Measurements from ENCODE around the gene MDM2.

The MDM2 gene

GRCh38 chr12:68850390-68850789, 42.4 kb downstream of the MDM2 start:
- no peak for DNase-seq (ENCODE audit: low read depth in 4 of 4, low spot score in 1 of 4)

DNA sequence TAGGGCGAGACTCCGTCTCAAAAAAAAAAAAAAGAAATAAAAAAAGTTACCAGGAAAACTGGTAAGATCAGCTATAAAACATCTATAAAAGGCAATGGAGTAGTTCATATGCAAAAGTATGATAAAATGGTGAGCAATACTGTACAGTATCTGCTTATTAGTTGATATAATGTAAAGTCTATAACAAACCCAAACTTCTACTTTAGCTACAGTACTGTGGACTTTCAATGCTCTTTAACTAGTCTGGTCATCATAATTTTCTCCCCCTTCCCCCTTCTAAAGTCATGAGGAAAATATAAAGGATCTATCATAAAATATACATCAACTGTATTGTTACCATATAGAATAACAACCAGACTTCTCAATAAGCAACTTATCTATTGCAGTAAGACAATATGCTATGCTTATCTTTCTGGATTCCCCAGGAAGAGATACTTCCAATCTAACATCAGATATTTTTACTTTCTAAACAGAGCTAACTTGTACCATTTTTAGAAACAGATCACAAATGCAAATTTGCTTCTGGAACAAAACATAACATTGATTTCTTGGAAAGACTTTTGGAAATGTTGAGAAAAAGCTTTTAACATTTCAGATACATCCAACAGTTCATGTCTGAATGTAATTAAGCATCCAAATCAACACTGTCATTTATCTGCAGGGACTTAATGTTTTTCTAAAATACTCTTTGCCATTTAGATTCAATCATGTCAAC, 43.8 kb downstream of the MDM2 start:
- no peak for DNase-seq (ENCODE audit: low read depth in 4 of 4, low spot score in 1 of 4)

DNA sequence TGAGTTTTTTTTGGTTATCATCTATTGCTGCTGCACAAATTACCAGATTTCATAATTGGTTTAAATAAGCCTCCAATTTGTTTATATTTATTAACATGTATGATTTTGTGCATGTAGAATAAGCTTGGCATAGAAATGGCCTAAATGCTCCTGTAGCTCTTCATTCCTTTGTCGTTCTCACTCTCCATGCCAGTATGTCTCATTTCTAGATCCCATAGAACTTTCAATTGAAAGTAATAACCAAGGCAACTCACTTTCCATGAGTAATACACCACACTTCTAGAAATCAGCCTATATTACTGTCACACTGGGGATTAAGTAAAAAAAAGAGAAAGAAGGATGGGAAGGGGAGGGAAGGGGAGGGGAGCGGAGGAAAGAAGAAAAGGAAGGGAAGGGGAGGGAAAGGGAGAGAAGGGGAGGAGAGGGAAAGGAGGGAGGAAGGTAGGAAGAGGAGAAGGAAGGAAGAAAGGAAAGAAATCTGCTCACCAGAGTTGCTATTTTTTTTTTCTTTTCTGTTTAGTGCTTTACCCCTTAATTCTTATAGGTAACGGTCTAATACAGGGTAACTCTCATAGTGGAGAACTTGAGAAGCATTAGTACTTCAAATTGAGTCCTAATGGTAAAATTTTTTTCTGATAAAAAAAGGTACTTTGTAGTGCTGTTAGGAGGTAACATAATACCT, 45.6 kb downstream of the MDM2 start:
- DNase-seq (ENCODE audit: low read depth in 4 of 4, low spot score in 1 of 4), result no peak

DNA sequence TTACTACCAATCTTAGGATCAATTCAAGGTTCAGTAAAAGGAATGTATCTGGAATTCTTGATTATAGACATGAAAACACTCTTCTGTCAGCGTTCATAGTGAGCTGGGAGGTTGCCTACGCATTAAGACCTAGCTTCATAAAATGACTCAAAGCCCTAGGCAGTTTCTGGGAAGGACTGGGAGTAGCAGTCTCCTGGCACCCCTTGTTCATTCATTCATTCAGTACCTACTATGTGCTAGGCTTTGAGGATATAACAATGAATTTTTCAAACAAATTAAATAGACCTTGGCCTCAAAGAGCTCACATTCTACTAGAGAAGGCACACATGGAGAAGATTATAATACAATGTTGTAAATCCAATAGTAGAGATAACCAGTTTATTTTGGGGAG, 46.1 kb downstream of the MDM2 start:
- no peak for DNase-seq (ENCODE audit: low read depth in 4 of 4, low spot score in 1 of 4)

DNA sequence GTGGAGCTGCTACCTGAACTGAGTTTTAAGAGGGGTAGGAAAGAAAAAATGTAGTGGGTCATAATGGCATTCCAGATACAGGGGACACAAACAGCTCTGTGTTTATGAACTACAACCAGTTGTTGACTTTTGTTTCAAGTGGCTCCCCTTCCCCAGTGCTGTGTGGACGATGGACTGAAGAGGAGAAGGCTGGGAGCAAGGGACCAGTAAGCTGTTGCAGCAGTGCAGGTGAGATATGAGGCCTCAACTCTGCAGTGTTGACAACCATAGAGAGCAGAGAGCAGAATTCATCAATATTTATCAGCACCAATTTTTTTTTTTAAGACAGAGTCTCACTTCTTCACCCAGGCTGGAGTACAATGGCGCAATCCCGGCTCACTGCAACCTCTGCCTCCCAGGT, 46.6 kb downstream of the MDM2 start:
- no peak for DNase-seq (ENCODE audit: low read depth in 4 of 4, low spot score in 1 of 4)

GRCh38 chr12:68855111-68855510, 47.1 kb downstream of the MDM2 start:
- no peak for DNase-seq (ENCODE audit: low read depth in 4 of 4, low spot score in 1 of 4)

GRCh38 chr12:68855771-68856170, 47.8 kb downstream of the MDM2 start:
- no peak for DNase-seq (ENCODE audit: low read depth in 4 of 4, low spot score in 1 of 4)

DNA sequence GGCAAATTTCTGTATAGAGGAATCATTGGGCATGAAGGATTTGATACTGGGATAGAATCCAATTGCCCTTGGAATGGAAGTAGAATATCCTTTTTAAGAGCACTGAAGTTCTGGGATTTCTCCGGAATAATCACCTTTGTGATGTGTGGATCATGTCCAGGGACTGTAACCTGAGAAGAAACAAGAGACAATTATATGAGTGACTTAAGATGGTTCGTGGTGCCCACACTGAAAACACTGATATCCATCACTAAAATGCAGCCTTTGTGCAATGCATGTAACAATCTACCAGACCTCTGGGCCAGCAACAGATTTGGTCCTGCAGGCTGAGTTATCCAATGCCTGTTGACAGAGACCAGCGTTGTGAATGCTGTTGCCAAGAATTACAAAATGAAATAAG, 48.5 kb downstream of the MDM2 start:
- DNase-seq (ENCODE audit: low read depth in 4 of 4, low spot score in 1 of 4), result no peak

DNA sequence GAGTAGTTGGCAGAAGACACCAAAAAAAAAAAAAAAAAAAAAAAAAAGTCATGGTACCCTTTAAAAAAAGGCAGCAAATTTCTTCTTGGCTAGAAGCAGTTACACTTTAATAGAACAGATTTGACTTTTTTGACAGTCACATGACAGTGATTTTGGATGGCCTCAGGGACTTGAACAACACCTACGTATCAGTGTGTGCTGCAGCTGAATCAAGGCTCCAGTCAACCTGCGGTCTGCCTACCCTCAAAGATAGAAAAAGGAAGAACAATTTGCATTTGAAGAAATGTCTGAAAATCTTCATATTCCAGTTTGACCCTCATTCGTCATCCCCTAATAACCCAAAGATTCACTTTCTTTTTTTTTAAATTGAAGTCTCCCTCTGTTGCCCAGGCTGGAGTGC, 53.9 kb downstream of the MDM2 start:
- no peak for DNase-seq (ENCODE audit: low read depth in 4 of 4, low spot score in 1 of 4)

GRCh38 chr12:68863109-68863770, 55.3 kb downstream of the MDM2 start:
- no peak for DNase-seq (ENCODE audit: low read depth in 4 of 4, low spot score in 1 of 4)

DNA sequence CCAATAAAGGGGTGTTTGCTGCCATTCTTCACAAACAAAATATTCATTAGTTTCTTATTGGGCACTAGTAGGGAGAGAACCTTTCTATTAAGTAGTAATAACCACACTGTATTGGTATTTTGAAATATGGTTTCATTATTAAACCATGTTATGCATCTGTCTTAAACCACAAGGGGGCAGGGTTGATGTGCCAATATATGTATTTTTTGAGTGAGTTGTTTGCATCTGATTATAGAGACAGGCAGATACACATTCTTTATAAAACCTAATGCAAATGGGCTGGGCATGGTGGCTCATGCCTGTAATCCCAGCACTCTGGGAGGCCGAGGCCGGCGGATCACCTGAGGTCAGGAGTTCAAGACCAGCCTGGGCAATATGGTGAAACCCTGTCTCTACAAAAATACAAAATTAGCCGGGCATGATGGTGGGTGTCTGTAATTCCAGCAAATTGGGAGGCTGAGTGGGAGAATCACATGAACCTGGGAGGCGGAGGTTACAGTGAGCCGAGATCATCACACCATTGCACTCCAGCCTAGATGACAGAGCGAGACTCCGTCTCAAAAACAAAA, 56.0 kb downstream of the MDM2 start:
- peak in 1 of 4 experiments; percentile 9 for DNase-seq (ENCODE audit: low read depth in 4 of 4, low spot score in 1 of 4)

- DNase-seq (ENCODE audit: low read depth in 4 of 4, low spot score in 1 of 4), result no peak
Measured at GRCh38 chr12:68864604-68865003, 56.6 kb downstream of the MDM2 start.

DNA sequence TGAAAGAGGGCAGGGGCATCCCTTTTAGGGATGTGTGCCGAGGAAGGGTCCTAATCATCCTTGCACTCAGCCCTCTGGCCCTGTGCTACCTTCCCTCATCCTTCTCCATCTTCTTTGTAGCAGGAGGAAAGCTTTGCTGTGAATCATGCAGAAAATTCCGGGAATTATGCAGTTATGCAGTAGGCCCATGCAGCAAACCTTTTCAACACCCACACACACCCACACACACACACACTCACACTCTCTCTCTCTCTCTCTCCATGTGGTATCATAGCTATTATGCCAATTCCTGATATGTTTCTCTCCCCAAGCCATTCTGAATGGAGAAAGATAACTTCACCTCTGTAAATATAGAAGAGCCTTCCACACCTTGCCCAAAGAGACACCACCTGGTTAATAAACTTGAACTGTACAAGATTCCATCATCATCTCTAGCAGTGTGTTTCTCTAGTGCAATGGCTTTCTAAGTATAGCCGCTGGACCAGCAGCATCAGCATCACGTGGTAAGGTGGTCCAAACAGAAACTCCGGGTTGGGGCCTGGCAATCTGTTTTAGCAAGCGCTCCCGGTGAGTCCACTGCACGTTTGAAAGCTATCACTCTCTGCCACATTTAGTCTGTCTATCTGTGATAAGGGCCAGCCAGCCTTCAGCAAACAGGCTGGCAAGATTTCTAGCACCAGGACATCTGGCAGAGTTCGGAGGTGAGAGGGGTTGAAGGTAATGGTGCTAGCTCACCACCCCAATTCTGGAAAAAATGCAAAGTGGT, 57.6 kb downstream of the MDM2 start:
- DNase-seq (ENCODE audit: low read depth in 4 of 4, low spot score in 1 of 4), result no peak

DNA sequence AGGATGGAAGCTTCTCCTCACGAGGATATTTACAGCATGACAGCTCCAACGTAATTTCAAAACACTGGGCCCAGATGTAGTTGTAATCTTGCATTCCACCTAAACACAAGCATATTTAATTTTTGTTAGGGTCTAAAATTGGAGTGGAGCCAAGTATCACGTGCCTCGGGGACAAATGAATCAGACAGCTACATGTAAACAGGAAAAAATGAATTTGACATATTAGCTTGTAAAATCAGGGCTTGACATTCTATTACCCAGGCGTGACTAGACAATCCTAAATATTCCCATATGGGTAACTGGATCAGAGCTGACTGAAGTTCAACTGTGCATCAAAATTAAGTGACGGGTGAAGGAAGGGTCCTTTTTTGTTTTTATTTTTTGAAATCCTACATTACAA, 59.0 kb downstream of the MDM2 start:
- DNase-seq (ENCODE audit: low read depth in 4 of 4, low spot score in 1 of 4), result no peak

GRCh38 chr12:68867606-68868005, 59.6 kb downstream of the MDM2 start:
- no peak for DNase-seq (ENCODE audit: low read depth in 4 of 4, low spot score in 1 of 4)

- no peak for DNase-seq (ENCODE audit: low read depth in 4 of 4, low spot score in 1 of 4)
Measured at GRCh38 chr12:68868043-68868790, 60.2 kb downstream of the MDM2 start.

DNA sequence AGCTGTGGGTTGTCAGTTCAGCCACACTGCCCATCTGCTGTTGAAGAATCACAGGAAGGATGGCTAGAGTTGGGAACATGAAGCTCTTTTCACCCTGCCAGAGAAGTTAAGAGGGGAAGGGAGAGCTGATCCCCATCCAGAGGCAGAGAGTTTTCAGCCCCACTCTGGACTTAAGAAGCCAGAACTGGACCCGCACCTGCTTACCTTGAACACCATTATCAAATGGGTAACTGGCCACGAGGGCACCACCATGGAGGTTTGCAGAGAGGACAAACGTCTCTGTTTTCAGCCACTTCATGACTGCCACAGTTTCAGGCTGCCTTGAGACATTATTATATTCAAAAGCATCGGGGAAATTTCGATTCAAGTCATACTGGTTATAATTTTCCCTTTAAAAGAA, 62.0 kb downstream of the MDM2 start:
- no peak for DNase-seq (ENCODE audit: low read depth in 4 of 4, low spot score in 1 of 4)

GRCh38 chr12:68870443-68870842, 62.5 kb downstream of the MDM2 start:
- DNase-seq (ENCODE audit: low read depth in 4 of 4, low spot score in 1 of 4), result no peak

DNA sequence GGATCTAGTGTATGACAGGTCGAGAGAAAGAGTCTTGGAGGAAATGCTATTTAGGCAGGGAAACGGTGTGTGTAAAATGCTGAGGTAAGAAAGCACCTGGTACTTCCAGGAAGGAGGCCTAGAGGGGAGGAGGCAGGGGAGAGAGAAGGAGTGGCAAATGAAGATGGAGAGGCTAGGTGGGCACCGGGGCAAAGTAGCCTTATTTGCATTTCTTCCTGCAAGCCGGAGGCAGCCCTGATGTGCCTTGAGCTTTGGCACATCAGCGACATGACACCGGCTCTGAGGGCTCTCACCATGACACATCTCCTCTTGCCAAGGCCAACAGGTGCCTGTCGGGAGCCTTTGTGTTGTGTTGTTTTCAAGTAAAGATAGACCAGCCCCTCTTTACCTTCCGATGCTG, 63.4 kb downstream of the MDM2 start:
- DNase-seq (ENCODE audit: low read depth in 4 of 4, low spot score in 1 of 4), result no peak

DNA sequence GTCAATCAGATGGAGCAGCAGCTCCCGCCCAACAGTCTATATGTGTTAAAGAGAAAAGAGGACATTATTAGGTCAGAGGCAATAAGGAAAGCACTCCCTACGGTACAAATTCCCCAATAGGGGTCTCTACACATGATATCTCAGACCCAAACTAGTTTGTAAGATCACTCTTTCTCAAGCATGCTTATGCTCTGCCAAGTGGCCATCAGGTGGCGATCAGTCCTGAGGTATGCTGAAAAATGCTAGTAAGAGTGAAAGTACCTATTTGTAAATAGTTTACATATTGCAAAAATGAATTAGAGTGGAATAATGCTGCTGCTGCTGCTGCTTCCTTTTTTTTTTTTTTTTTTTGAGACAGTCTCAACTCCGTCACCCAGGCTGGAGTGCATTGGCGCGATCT, 63.9 kb downstream of the MDM2 start:
- DNase-seq (ENCODE audit: low read depth in 4 of 4, low spot score in 1 of 4), result peak in 1 of 4 experiments; percentile 4

- no peak for DNase-seq (ENCODE audit: low read depth in 4 of 4, low spot score in 1 of 4)
Measured at GRCh38 chr12:68873316-68873715, 65.3 kb downstream of the MDM2 start.

All from stimulated activated CD4-positive, alpha-beta T cell treated with anti-CD3 and anti-CD28 coated beads, Interleukin-1b, Interleukin-23, amount 100 ng/mL, for 24 hours (primary cell).